ENCODE data around the gene GRID1.

Gene GRID1

GRCh38 chr10:86329093-86329710 is 37.4 kb downstream of the GRID1 start:
- DNase-seq (ENCODE audit: low read depth): no peak
- H3K4me3 ChIP-seq (ENCODE audit: control insufficient read depth, low read depth, low read length): no peak overlapping the region
- no peak for TF ChIP-seq CTCF (conservative IDR thresholded peaks at IDR 0.05; ENCODE audit: control insufficient read depth, insufficient read depth, low read depth, low read length)

- no peak overlapping the region for H3K4me3 ChIP-seq (ENCODE audit: control insufficient read depth, low read depth, low read length)
- no peak for TF ChIP-seq CTCF (conservative IDR thresholded peaks at IDR 0.05; ENCODE audit: control insufficient read depth, insufficient read depth, low read depth, low read length)
- DNase-seq (ENCODE audit: low read depth): no peak
Measured at GRCh38 chr10:86327954-86328725, 38.5 kb downstream of the GRID1 start.

DNA sequence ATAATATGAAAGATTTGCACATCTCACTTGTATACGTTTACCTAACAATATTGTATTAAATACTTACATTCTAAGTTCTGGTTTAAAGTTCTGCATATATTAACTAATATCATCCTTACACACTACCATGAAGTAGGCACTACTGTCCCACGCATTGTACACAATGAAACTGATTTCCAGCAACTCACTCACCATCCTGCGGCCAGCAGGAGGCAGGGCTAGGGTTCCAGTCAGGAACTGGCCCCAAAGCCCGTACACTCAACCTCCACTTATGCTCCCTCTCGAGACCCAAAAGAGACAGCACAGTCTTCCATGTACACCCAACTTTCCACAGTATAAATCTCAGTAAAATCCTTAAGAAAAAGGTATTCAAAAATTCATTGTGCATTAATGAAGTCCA is 41.4 kb downstream of the GRID1 start:
- no peak for TF ChIP-seq CTCF (conservative IDR thresholded peaks at IDR 0.05; ENCODE audit: control insufficient read depth, insufficient read depth, low read depth, low read length)
- no peak for DNase-seq (ENCODE audit: low read depth)
- no peak overlapping the region for H3K4me3 ChIP-seq (ENCODE audit: control insufficient read depth, low read depth, low read length)

- DNase-seq (ENCODE audit: low read depth): no peak
- H3K4me3 ChIP-seq (ENCODE audit: control insufficient read depth, low read depth, low read length): no peak overlapping the region
- TF ChIP-seq CTCF (conservative IDR thresholded peaks at IDR 0.05; ENCODE audit: control insufficient read depth, insufficient read depth, low read depth, low read length): no peak
Measured at GRCh38 chr10:86321568-86321967, 45.0 kb downstream of the GRID1 start.

- no peak for DNase-seq (ENCODE audit: low read depth)
- H3K4me3 ChIP-seq (ENCODE audit: control insufficient read depth, low read depth, low read length): no peak overlapping the region
- no peak for TF ChIP-seq CTCF (conservative IDR thresholded peaks at IDR 0.05; ENCODE audit: control insufficient read depth, insufficient read depth, low read depth, low read length)
Measured at GRCh38 chr10:86319676-86320075, 46.9 kb downstream of the GRID1 start.

GRCh38 chr10:86317949-86318725 is 48.5 kb downstream of the GRID1 start:
- no peak for DNase-seq (ENCODE audit: low read depth)
- no peak for TF ChIP-seq CTCF (conservative IDR thresholded peaks at IDR 0.05; ENCODE audit: control insufficient read depth, insufficient read depth, low read depth, low read length)
- no peak overlapping the region for H3K4me3 ChIP-seq (ENCODE audit: control insufficient read depth, low read depth, low read length)

Measured in fibroblast of mammary gland (primary cell).